OCI-LY1 (cell line): ENCODE measurements around the gene ASMTL.
"Not testable (repeated sequence)": the region's sequence is repeated elsewhere in the genome, so short reads cannot be mapped to it uniquely, and the experiment has no call there.

Experiments used
- EZH2 ChIP-seq: fragments of 200-600 bp; sonication (generic), shearing (Covaris generic); IDR thresholded peaks from 2 replicates; pipeline ENCODE4 v1.8.0; 2017; ENCODE audit warnings: borderline replicate concordance, mixed run types, mild to moderate bottlenecking, antibody characterized with exemption, low read length, moderate library complexity, mixed read lengths
- TF ChIP-seq, protein P1 (sequence below): fragments of 200-600 bp; sonication (generic), shearing (Covaris generic); IDR thresholded peaks from 2 replicates; pipeline ENCODE4 v1.5.1; 2017; ENCODE audit warnings: mild to moderate bottlenecking, antibody characterized with exemption, low read length, moderate library complexity, mixed read lengths

DNA sequence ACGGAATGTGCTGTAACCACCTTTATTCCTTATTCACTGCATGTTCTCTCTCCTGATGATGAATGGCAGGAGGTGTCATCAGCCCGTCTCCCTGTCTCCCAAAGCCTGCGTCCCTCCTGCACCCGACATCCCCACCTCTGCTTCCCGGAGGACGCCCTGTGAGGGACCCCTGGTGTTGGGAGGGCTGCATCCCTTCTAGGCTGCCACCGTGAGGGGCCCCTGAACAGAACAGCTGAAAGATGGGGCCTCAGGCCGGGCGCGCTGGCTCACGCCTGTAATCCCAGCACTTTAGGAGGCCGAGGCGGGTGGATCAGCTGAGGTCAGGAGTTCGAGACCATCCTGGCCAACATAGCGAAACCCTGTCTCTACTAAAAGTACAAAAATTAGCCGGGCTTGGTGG lies 26.4 kb downstream of the ASMTL start:
- TF ChIP-seq, protein P1, sequence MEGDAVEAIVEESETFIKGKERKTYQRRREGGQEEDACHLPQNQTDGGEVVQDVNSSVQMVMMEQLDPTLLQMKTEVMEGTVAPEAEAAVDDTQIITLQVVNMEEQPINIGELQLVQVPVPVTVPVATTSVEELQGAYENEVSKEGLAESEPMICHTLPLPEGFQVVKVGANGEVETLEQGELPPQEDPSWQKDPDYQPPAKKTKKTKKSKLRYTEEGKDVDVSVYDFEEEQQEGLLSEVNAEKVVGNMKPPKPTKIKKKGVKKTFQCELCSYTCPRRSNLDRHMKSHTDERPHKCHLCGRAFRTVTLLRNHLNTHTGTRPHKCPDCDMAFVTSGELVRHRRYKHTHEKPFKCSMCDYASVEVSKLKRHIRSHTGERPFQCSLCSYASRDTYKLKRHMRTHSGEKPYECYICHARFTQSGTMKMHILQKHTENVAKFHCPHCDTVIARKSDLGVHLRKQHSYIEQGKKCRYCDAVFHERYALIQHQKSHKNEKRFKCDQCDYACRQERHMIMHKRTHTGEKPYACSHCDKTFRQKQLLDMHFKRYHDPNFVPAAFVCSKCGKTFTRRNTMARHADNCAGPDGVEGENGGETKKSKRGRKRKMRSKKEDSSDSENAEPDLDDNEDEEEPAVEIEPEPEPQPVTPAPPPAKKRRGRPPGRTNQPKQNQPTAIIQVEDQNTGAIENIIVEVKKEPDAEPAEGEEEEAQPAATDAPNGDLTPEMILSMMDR: not testable (repeated sequence)
- not testable (repeated sequence) for TF ChIP-seq EZH2
